ENCODE results near the gene LYZ.

Gene LYZ

DNA sequence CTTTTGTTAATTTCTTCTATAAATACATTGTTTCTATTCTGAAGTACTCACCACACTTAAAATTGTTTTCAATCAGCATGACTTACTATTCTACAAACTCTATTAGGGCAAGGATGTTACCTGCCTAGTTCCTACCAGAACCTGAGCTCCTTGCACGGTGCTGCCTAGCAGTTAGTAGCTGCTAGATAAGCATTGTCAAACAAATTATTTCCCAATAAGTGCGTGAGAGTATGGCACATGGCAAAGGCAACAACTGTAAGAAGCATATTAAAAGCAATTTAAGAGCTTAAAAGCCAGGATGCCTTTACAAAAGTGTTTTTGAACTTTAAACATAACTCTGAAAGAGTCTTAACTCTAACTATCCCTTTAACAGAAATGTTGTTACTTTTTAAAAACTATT is 8.2 kb upstream of the LYZ start:
- H3K4me3 ChIP-seq (ENCODE audit: low read length): no peak overlapping the region
- no peak for DNase-seq (ENCODE audit: low read depth)
- TF ChIP-seq, protein P1, sequence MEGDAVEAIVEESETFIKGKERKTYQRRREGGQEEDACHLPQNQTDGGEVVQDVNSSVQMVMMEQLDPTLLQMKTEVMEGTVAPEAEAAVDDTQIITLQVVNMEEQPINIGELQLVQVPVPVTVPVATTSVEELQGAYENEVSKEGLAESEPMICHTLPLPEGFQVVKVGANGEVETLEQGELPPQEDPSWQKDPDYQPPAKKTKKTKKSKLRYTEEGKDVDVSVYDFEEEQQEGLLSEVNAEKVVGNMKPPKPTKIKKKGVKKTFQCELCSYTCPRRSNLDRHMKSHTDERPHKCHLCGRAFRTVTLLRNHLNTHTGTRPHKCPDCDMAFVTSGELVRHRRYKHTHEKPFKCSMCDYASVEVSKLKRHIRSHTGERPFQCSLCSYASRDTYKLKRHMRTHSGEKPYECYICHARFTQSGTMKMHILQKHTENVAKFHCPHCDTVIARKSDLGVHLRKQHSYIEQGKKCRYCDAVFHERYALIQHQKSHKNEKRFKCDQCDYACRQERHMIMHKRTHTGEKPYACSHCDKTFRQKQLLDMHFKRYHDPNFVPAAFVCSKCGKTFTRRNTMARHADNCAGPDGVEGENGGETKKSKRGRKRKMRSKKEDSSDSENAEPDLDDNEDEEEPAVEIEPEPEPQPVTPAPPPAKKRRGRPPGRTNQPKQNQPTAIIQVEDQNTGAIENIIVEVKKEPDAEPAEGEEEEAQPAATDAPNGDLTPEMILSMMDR (conservative IDR thresholded peaks at IDR 0.05; ENCODE audit: low read depth, low read length): no peak

DNA sequence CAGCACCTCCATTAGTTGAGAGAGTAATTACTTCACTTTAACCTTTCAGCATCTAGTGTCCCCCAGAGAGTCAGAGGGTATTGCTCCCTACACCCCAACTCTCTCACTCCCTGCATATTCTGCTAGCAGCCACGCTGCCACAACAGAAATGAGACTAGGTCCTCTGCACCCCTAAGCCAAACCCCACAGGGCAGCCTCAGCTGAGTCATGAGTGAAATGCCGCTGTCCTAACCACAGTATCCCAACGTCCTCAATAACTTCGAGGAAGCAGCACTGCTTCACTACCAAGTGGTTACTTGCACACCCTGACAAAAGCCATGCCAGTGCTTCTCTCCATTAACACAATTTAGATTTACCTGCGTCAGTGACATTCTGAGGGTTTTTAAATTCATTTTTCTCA is 6.9 kb upstream of the LYZ start:
- no peak for DNase-seq (ENCODE audit: low read depth)
- no peak overlapping the region for H3K4me3 ChIP-seq (ENCODE audit: low read length)
- TF ChIP-seq, protein P1 (conservative IDR thresholded peaks at IDR 0.05; ENCODE audit: low read depth, low read length): no peak

DNA sequence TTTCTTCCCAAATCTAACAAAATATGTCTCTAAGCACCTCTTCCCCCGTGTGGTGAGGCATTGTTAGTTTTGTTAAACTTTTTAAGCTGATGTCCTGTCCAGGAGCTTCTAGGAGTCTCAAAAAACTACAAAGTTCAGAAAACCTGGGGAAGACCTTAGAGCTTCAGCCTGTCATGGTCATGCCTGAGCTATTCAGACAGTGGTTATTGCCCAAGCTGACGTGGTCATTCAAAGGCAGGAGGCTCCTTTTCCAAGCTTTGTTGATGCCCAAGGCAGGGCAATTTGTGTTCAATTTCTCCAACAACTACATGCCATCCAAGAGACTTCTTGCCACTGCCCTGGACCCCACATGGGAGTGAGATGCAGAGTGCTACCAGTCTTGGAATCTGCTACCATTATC is 5.8 kb upstream of the LYZ start:
- no peak for DNase-seq (ENCODE audit: low read depth)
- TF ChIP-seq, protein P1 (conservative IDR thresholded peaks at IDR 0.05; ENCODE audit: low read depth, low read length): no peak
- no peak overlapping the region for H3K4me3 ChIP-seq (ENCODE audit: low read length)

DNA sequence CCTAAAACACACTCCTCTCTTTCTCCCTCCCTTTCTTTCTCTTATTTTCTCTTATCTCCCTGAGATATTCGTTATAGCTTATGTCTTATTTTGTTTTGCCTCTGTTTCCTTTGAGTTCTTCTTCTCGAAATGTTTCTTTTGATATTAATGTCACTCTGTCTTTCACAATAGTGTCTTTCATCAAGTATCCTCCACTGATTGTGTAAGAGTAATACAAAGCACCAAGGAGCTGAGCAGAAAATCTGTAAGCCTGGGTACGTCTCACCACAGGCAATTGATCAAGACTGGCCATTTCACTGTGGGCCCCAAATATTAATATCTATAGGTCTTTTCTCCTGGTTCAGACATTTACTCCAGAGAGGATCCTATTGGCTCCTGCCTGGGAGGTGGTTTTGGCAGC is 4.8 kb upstream of the LYZ start:
- no peak overlapping the region for H3K4me3 ChIP-seq (ENCODE audit: low read length)
- TF ChIP-seq, protein P1 (conservative IDR thresholded peaks at IDR 0.05; ENCODE audit: low read depth, low read length): no peak
- no peak for DNase-seq (ENCODE audit: low read depth)

DNA sequence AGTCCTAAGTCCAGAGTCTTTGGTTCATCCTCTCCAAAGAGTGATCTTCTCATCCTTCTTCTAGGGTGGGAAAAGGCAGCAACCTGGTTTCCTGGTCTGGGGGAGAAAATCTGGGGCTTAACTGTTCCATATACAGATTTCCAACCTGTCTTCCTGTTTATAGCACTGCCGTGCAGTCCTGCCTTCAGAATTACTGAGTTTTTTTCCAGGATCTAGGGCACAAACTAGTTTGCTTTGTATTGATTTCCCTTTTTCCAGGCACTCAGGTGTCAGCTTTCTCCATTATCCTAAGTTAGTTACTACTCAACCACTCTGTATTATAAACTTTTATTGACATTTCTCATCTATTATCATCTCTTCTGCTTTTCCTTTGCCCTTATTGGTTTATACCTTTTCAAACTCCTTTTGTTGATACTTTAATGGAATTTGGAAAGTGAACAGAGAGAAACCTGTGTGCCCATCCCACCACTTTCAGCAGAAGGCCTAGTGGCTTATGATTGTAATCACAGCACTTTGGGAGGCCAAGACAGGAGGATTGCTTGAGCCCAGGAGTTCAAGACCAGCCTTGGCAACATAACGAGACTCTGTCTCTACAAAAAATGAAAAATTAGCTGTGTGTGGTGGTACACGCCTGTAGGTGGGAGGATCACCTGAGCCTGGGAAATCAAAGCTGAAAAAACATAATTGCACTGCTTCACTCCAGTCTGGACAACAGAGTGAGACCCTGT is 4.1 kb upstream of the LYZ start:
- TF ChIP-seq, protein P1 (conservative IDR thresholded peaks at IDR 0.05; ENCODE audit: low read depth, low read length): no peak
- no peak for DNase-seq (ENCODE audit: low read depth)
- no peak overlapping the region for H3K4me3 ChIP-seq (ENCODE audit: low read length)

DNA sequence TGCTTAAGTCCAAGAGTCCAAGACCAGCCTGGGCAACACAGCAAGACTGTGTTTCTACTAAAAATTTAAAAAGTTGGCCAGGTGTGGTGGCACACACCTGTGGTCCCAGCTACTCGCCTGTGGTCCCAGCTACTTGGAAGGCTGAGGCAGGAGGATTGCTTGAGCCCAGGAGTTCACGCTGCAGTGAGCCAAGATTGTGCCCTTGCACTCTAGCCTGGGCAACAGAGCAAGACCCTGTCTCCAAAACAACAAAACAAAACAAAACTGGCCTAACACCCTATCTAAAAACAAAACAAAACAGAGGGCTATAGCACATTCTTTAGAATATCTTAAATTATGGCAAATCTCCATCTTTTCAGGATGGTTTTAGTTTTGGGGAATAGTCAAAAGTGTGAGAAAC is 3.1 kb upstream of the LYZ start:
- DNase-seq (ENCODE audit: low read depth): no peak
- no peak overlapping the region for H3K4me3 ChIP-seq (ENCODE audit: low read length)
- TF ChIP-seq, protein P1 (conservative IDR thresholded peaks at IDR 0.05; ENCODE audit: low read depth, low read length): no peak

DNA sequence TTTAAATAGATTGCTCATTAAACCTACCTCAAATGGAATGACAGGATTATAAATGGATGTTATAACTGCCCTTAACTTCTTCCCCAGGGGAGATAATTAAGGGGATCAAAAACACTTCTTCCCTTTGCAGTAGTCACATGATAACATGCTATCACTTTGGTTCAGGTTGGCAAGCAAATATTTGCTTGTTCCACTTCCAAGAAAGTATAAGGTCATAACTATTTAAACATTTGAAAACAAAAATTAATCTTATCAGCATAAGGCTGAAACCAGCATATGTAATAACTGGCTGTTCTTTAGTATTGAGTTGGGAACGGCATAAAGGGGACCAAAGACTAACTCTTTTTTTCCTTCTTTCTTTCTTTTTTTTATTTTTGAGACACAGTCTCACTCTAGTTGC is 2.4 kb upstream of the LYZ start:
- H3K4me3 ChIP-seq (ENCODE audit: low read length): no peak overlapping the region
- DNase-seq (ENCODE audit: low read depth): no peak
- TF ChIP-seq, protein P1 (conservative IDR thresholded peaks at IDR 0.05; ENCODE audit: low read depth, low read length): no peak
